Measurements from ENCODE around the gene ATAD3B.

DNA sequence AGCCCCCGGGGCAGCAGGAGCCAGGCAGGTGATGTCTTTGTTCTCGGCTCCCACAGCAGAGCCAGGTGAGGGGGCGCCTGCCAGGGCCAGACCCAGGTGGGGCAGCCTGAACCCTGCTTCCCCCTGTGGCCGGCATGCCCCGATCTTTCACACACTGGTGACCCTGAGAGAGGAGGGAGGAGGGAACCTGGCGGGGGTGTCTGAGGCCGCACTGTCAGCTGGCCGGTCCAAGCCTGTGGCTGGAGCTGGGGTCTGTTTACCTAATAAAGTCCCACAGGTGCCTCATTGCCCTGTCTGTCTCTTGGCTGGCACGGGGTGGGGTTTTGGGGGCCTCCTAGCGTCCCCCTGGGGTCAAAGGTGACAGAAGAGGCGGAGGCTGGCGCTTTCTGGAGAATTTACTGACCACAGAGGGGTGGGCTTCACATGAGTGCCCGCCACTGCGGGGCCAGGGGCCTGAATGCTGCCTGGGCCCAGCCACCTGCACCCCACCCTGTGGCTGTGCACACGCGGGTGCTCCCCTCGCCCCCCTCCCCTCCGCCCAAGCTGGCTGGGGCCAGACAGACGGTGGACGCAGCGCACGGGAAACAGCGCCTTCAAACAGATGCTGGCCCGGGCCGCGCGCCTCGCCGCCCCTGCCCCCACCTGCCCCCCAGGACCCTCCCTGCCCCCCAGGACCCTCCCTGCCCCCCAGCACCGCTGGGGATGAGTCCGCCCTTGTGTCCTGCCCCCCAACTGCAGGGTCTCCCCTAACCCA is 63.0 kb downstream of the ATAD3B start:
- no peak for TF ChIP-seq CTCF (IDR thresholded peaks at IDR 0.05)
- no peak for TF ChIP-seq POLR2A (IDR thresholded peaks at IDR 0.05)
- no peak for TF ChIP-seq POLR2AphosphoS5 (IDR thresholded peaks at IDR 0.05)

All from transverse colon (tissue), 4 donors.